IPS-18a (cell line): ENCODE measurements around the gene VSTM2L.

Experiments
- H3K27ac ChIP-seq: one replicate; pipeline ENCODE4 v1.5.1; 2013; ENCODE audit warnings: low read length
- H3K27me3 ChIP-seq: one replicate; pipeline ENCODE4 v1.6.1; 2013; ENCODE audit warnings: mild to moderate bottlenecking, low read length; ENCODE audit not compliant: control insufficient read depth, insufficient read depth
- H3K36me3 ChIP-seq: one replicate; pipeline ENCODE4 v1.6.1; 2013; ENCODE audit warnings: low read depth, low read length; ENCODE audit not compliant: control insufficient read depth
- H3K4me1 ChIP-seq: one replicate; pipeline ENCODE4 v1.6.1; 2013; ENCODE audit warnings: low read depth, low read length; ENCODE audit not compliant: control insufficient read depth
- H3K4me3 ChIP-seq: one replicate; pipeline ENCODE4 v1.5.1; 2013; ENCODE audit warnings: low read length
- H3K9ac ChIP-seq: one replicate; pipeline ENCODE4 v1.6.1; 2013; ENCODE audit warnings: mild to moderate bottlenecking, low read length, moderate library complexity
- H3K9me3 ChIP-seq: one replicate; pipeline ENCODE4 v1.6.1; 2013; ENCODE audit warnings: low read depth, low read length; ENCODE audit not compliant: control insufficient read depth

The VSTM2L gene

DNA sequence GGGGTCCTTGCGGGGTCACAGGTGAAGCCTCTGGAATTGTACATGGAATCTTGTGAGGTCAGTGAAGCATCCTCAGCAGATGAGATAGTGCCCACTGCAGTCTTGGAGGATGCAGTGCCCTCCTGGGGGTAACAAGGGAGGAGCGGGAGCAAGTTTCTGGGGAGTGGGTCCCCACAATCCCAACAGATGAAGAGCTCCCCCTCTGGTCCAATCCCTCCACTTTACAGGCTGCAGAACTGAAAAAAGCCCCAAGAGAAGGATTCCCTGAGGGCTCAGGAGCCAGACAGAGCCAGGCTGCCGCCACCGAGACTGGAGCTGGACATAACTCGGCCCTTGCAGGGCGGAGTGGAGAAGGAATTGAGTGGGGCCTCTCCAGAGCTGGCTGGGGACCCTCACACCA, 77.9 kb downstream of the VSTM2L start:
- peaks cover 13% of the 10 kb centered on the region for H3K4me1 ChIP-seq
- no peaks in the 10 kb centered on the region for H3K9me3 ChIP-seq

DNA sequence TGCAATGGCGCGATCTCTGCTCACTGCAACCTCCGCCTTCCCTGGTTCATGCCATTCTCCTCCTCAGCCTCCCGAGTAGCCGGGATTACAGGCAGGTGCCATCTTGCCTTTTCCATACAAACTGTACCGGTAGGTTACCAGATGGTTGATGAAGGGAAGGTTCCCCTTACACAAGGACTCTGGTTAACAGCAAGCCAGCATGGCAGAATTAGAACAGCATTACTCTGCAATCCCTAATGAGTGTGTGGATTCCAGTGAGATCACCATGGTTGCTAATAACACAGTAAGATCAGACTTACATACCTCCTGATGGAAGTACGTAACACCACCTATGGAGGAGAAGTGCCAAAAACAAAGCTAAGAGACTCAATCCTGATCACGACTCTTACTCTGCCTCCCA, 78.6 kb downstream of the VSTM2L start:
- peaks cover 11% of the 10 kb centered on the region for H3K4me1 ChIP-seq
- H3K9ac ChIP-seq: no peak overlapping the region
- no peaks in the 10 kb centered on the region for H3K27me3 ChIP-seq
- H3K9me3 ChIP-seq: no peaks in the 10 kb centered on the region
- no peaks in the 10 kb centered on the region for H3K36me3 ChIP-seq
- H3K4me3 ChIP-seq: no peak overlapping the region
- H3K27ac ChIP-seq: no peak overlapping the region

More for the DNA sequence above, 77.9 kb downstream of the VSTM2L start:
- no peak overlapping the region for H3K27ac ChIP-seq
- no peak overlapping the region for H3K4me3 ChIP-seq
- no peak overlapping the region for H3K9ac ChIP-seq
- H3K36me3 ChIP-seq: no peaks in the 10 kb centered on the region
- no peaks in the 10 kb centered on the region for H3K27me3 ChIP-seq

DNA sequence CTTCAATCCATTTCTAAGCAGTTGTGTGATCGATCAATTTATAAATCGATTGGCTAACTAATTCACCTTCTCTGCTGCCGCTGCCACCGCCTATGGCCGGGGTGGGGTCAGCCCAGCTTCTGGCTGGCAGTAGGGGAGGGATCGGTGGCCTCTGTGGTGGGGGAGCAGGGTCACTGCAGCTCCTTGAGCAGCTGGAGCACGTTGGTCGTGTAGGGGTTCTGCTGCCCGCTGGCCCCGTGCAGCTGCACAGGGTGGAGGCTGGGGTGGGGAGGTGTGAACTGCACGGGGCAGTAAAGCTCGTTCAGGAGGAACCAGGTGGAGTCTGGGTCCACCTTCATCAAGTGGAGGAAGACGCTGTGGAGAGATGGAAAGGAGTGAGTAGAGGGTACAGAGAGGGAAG, 80.4 kb downstream of the VSTM2L start:
- Histone ChIP-seq H3K4me3 (no peak overlapping the region), H3K4me1 (no peaks in the 10 kb centered on the region), H3K9ac (no peak overlapping the region), H3K36me3 (peaks cover 4% of the 10 kb centered on the region), H3K27ac (no peak overlapping the region), H3K9me3 (no peaks in the 10 kb centered on the region), H3K27me3 (no peaks in the 10 kb centered on the region)

DNA sequence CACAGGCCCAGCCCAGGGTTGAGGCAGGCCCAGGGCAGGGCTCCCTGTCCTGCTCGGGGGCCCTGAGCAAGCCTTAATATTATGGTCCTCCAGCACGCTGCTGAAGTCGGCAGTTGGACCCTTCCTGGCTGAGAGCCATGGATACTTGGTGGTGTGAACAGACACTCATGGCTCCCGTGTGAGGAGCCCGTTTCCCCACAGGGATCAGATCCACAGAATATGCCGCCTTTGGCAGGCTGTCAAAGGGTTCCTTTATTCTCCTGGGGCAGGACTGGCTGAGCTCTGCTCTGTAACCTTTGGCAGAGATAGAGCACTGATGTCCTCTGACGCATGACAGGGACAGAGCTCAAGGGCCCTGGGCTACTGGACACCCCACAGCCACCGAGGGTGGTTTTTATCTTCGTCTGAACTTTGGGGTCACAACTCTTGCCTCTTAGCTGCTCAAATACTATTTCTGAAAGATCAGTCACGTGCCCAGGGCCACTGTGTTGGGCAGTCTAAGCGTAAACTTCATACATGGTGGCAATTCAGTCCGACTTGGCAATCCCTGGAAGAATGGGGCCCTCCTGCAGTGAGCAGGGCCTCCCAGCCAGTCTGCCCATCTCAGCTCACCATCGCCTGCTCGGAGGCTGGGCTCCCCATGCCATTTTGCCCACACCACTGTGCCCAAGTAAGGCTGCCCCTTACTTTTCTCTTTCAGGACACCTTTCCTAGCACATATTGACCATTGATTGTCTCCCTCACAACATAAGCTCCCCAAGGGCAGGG, 81.3 kb downstream of the VSTM2L start:
- Histone ChIP-seq H3K4me1 (no peaks in the 10 kb centered on the region), H3K27me3 (no peaks in the 10 kb centered on the region), H3K9ac (no peak overlapping the region), H3K27ac (no peak overlapping the region), H3K9me3 (no peaks in the 10 kb centered on the region), H3K4me3 (no peak overlapping the region), H3K36me3 (peaks cover 13% of the 10 kb centered on the region)

DNA sequence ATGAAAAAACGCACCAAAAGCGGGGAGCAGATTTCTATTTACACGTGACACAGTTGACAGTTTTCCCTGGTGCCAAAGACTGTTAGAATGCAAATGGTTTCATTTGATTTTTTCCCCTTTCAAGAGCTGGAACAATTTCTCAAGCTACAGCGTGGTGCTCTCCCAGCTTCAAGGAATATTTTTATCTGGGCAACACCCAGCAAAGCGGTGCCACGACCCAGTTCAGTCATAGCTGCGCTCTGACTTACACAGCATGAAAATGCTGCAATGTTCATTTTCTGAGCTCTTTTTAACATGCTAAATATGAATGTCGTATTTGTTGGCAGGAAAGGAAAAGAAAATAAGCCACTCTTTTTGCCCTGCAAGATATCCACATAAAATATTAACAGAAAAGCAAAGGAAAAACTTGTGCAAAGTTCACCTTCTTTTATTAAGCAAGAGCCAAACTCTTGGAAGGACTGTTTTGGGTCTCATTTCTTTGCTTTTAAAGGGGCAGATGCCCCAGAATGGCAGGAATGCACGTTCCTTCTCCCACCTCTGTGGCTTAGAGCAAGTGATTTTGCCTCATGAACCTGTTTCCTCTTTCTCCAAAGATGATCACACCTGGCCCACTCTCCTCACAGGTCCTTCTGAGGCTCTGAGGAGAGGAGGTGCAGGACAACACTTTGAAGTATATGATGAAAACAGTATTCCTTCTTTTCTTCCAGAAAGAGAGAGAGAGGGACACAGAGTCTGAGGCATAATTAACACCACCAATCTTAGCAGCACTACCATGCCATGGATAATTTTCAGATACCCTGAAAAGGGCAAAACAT, 83.3 kb downstream of the VSTM2L start:
- H3K36me3 ChIP-seq: peaks cover 29% of the 10 kb centered on the region
- no peak overlapping the region for H3K9ac ChIP-seq
- H3K9me3 ChIP-seq: no peaks in the 10 kb centered on the region
- no peaks in the 10 kb centered on the region for H3K4me1 ChIP-seq
- no peak overlapping the region for H3K4me3 ChIP-seq
- H3K27ac ChIP-seq: no peak overlapping the region
- H3K27me3 ChIP-seq: no peaks in the 10 kb centered on the region

DNA sequence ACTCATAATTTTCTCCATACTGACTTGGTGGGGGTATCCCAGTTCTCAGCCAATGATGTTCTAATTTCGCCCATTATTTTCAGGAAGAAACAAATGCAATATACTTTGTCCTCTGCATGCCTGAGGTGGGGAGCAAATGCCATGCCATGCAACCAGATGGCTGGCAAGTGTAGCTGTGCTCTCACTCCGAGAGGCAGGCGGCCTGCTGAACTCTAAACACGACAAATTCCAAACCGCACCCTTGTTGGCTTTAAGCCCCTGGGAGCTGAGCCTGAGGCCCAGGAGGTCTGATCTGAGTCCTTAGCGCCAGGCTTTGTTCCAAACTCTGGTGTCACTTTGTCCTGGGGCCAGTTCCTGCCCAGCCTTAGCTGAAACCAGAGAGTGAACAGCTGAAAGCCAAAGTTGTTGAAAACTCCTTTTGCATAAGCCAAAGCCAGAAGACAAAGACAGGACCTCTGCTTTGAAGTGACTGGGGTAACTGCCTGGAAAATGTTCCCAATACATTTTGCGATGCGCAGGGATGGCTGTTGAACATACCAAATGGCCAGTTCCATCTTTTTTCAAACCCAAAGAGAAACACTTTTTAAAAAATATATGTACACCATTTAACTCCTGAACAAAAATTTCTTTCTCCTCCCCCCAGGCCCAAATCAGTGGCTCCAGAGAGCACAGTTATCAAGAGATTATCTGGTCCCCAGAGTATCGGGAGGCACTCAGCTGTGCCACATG, 84.1 kb downstream of the VSTM2L start:
- no peaks in the 10 kb centered on the region for H3K9me3 ChIP-seq
- H3K4me1 ChIP-seq: no peaks in the 10 kb centered on the region
- H3K4me3 ChIP-seq: no peak overlapping the region
- no peaks in the 10 kb centered on the region for H3K27me3 ChIP-seq
- H3K9ac ChIP-seq: no peak overlapping the region
- H3K36me3 ChIP-seq: peaks cover 29% of the 10 kb centered on the region
- H3K27ac ChIP-seq: no peak overlapping the region

DNA sequence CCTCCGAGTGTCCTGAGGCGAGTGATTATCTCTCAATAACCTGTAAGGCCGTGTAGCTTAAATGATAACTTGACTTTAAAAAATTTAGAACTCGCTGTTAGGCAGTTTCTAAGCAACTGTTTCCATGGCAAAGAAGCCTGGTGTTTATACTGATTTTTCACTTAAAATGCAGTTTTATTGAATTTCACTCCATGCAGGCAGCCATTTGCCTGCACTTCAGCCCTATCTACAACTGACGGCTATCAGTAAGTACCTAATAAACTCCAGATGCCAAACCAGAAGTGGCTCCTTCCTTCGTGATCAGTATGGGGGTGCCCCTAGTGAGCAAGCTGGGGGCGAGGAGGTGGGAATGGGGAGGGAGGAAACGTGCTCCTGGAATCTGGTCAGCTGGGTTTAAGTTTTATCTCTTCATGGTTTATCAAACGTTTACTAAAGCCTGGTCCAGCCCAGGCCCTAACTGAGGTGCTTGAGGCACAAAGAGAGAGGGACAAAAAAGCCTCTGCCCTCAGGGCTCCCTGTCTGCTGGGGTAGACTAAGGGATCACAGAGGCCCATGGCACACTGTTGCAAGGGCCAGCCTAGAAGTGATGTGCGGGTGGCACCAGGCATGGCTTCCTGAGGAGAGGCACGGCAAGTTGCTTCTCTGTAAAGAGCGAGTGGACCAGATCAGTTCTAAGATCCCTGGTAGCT, 84.8 kb downstream of the VSTM2L start:
- H3K9ac ChIP-seq: no peak overlapping the region
- H3K4me3 ChIP-seq: no peak overlapping the region
- peaks cover 29% of the 10 kb centered on the region for H3K36me3 ChIP-seq
- H3K9me3 ChIP-seq: no peaks in the 10 kb centered on the region
- H3K4me1 ChIP-seq: peaks cover 2% of the 10 kb centered on the region
- no peak overlapping the region for H3K27ac ChIP-seq
- H3K27me3 ChIP-seq: no peaks in the 10 kb centered on the region

DNA sequence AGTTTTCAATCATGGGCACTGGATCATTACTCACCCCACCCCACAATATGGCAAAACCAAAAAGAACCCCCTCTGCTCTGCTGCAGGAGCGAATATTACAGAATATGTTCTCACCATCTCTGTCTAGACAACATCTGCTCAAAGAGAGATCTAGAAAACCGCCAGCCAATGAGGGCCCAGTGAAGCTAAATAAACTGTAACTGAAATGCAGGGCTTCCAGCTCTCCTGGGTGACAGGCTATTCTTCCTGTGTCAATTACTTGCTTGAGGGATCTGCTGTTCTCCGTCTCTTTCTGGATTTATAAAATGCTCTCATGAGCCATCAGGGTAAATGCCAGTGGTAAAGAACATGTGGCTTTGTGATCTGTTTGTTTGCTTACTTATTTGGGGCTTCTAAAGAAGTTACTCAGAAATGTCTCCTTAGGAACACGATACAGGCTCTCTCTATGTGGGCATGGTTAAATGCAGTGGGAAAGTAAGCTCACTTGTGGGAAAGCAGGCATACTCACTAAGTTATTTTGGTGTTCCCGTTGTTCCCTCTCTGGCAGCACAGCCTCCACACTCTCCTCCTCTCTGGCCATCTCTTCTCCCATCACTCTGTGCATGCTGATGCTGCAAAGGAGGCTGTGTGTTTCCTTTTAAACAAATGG, 85.5 kb downstream of the VSTM2L start:
- no peaks in the 10 kb centered on the region for H3K9me3 ChIP-seq
- no peak overlapping the region for H3K4me3 ChIP-seq
- no peak overlapping the region for H3K9ac ChIP-seq
- no peaks in the 10 kb centered on the region for H3K27me3 ChIP-seq
- peaks cover 4% of the 10 kb centered on the region for H3K4me1 ChIP-seq
- no peak overlapping the region for H3K27ac ChIP-seq
- H3K36me3 ChIP-seq: peaks cover 29% of the 10 kb centered on the region

DNA sequence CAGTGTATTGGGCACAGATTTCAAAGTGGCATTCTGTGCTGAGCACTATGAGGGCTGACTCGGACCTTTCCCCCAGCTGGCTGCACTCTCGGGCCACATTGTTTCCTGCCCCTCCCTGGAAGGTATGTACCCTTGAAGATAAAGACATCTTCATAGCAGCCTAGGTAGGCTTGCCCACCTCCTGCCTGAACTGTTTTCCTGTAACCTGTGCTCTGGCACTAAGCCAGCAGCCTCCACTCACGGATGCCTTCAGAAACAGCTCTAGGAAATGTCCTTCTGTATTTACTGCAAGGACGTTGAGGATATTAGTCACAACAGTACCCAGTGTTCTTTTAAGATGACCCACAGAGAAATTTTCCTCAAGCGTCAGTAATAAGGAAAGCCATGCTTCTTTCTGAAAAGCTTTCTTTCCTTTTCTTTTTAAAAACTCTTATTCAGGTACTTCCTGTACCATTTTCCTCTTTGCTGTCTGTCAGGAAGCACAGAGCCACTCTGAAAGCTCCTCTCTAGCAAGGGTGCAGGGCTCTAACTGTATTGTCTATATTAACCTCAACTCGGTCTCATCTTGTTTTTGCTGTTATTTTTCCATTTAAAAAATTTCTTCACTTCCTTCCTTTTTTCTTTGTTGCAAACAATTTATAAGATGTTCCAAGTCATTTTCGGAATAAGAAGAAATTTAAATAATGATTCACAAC, 86.8 kb downstream of the VSTM2L start:
- peaks cover 32% of the 10 kb centered on the region for H3K36me3 ChIP-seq
- peaks cover 4% of the 10 kb centered on the region for H3K4me1 ChIP-seq
- H3K27ac ChIP-seq: no peak overlapping the region
- no peaks in the 10 kb centered on the region for H3K9me3 ChIP-seq
- no peaks in the 10 kb centered on the region for H3K27me3 ChIP-seq
- H3K9ac ChIP-seq: no peak overlapping the region
- H3K4me3 ChIP-seq: no peak overlapping the region

DNA sequence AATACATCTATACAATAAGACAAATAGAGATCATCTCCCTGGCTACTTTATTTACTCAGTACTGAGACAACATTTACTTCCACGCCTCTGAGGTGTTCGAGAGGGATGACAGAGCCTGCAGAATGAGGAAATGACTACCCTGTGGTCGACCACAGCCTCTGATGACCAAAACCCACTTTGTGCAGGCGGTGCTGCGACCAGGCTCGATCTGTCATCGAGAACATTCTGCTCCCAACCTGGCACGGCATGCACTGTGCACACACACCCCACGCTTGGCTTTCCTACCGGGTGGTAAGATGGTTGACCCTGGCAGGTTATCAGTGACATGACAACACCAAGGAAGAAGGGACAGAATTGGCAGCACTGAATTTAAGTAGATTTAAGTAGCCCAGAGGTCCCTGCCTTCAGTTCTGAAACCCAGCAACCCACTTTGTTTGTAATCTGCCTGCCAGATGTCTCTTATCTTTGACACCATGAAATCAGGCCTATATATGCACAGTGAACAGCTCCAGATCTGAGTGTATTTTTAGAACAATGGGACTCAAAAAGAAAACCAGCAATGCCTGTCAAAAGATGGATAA, 87.7 kb downstream of the VSTM2L start:
- Histone ChIP-seq H3K9me3 (no peaks in the 10 kb centered on the region), H3K9ac (no peak overlapping the region), H3K36me3 (peaks cover 41% of the 10 kb centered on the region), H3K4me3 (no peak overlapping the region), H3K27ac (no peak overlapping the region), H3K4me1 (peaks cover 4% of the 10 kb centered on the region), H3K27me3 (no peaks in the 10 kb centered on the region)
